H1 (cell line): Measurements from ENCODE around the gene CEBPE. TPM values are rescaled to one million over a fixed set of nuclear protein-coding genes. Genes with fewer than 3 reads are reported as not detected.

Experiments
- CTCF ChIA-PET: fragments of 300-600 bp; sonication (Branson Sonifier 250); formaldehyde crosslinking; loops from one replicate; lab custom pipeline; 2021; ENCODE audit not compliant: partially characterized antibody; lab: Charles Lee
- POLR2A ChIA-PET: fragments of 300-600 bp; sonication (Branson Sonifier 250); formaldehyde crosslinking; loops from one replicate; lab custom pipeline; 2021; ENCODE audit warnings: inconsistent platforms; ENCODE audit not compliant: partially characterized antibody; lab: Charles Lee
- DNase-seq, 2 experiments: peaks; one replicate each; pipeline versions ENCODE4 v3.0.0 to v3.0.0-alpha.2; 2010 to 2022; ENCODE audit warnings: low spot score in 2 of 2, low read depth in 1 of 2, mixed read lengths in 1 of 2
- FAIRE-seq: peaks from 2 replicates; lab custom pipeline; 2011; peaks lifted over from hg19 to GRCh38; lab: Jason Lieb, UNC
- H2AFZ ChIP-seq: 2 replicates; pipeline ENCODE4 v1.8.1; 2012; ENCODE audit warnings: low read length, inconsistent platforms
- H2AK5ac ChIP-seq: 2 replicates; pipeline ENCODE4 v1.6.1; 2013; ENCODE audit warnings: low read depth, low read length
- H2BK120ac ChIP-seq: replicated peaks from 2 replicates; pipeline ENCODE3; 2013; ENCODE audit warnings: low read depth, low read length, inconsistent platforms
- H2BK12ac ChIP-seq: 2 replicates; pipeline ENCODE4 v1.6.1; 2013; ENCODE audit warnings: low read depth, low read length
- H2BK15ac ChIP-seq: 2 replicates; pipeline ENCODE4 v1.6.1; 2013; ENCODE audit warnings: low read length
- H2BK20ac ChIP-seq: 2 replicates; pipeline ENCODE4 v1.6.1; 2013; ENCODE audit warnings: low read length
- H2BK5ac ChIP-seq: 2 replicates; pipeline ENCODE4 v1.6.1; 2013; ENCODE audit warnings: low read depth, low read length
- H3K14ac ChIP-seq: 2 replicates; pipeline ENCODE4 v1.6.1; 2013; ENCODE audit warnings: inconsistent platforms; ENCODE audit not compliant: insufficient read length
- H3K18ac ChIP-seq: 2 replicates; pipeline ENCODE4 v1.6.1; 2013; ENCODE audit warnings: low read length; ENCODE audit errors: extremely low read depth
- H3K23ac ChIP-seq: 2 replicates; pipeline ENCODE4 v1.6.1; 2013; ENCODE audit warnings: inconsistent platforms; ENCODE audit not compliant: insufficient read length
- H3K23me2 ChIP-seq: 2 replicates; pipeline ENCODE4 v1.6.1; 2013; ENCODE audit warnings: low read depth, low read length
- H3K27ac ChIP-seq: 2 replicates; pipeline ENCODE4 v1.6.1; 2011; ENCODE audit warnings: low read depth, low read length, inconsistent platforms
- H3K27me3 ChIP-seq, 4 experiments: replicated peaks in 1 of 4; 1 replicate in 1 of 4; 2 replicates in 3 of 4; pipeline versions ENCODE4 v1.6.1 to v1.8.1; 2011 to 2013; ENCODE audit warnings: low read length in 3 of 4, mild to moderate bottlenecking in 3 of 4, inconsistent platforms in 2 of 4, mixed read lengths in 2 of 4, moderate library complexity in 1 of 4; ENCODE audit not compliant: control insufficient read depth in 3 of 4, insufficient read depth in 3 of 4; ENCODE audit errors: extremely low read depth in 1 of 4
- H3K36me3 ChIP-seq, 4 experiments: 2 replicates each; pipeline versions ENCODE4 v1.6.1 to v1.8.1; 2011 to 2013; ENCODE audit warnings: mild to moderate bottlenecking in 4 of 4, low read length in 3 of 4, moderate library complexity in 2 of 4, control low read depth in 1 of 4, inconsistent platforms in 1 of 4; ENCODE audit not compliant: insufficient read depth in 4 of 4, control insufficient read depth in 2 of 4
- H3K4ac ChIP-seq: replicated peaks from 2 replicates; pipeline ENCODE3; 2013; ENCODE audit warnings: low read length, low read depth, mixed read lengths, inconsistent platforms; ENCODE audit not compliant: insufficient read length
- H3K4me1 ChIP-seq, 4 experiments: replicated peaks in 1 of 4; 1 replicate in 1 of 4; 2 replicates in 3 of 4; pipeline versions ENCODE4 v1.6.1 to v1.8.1; 2011 to 2013; ENCODE audit warnings: low read length in 3 of 4, inconsistent platforms in 2 of 4, mixed read lengths in 1 of 4; ENCODE audit not compliant: insufficient read depth in 4 of 4, control insufficient read depth in 3 of 4
- H3K4me2 ChIP-seq, 2 experiments: 2 replicates each; pipeline versions ENCODE4 v1.6.1 to v1.8.1; 2011 to 2013; ENCODE audit warnings: low read depth in 2 of 2, low read length in 2 of 2, control low read depth in 1 of 2, inconsistent platforms in 1 of 2, mild to moderate bottlenecking in 1 of 2; ENCODE audit not compliant: insufficient read depth in 1 of 2
- H3K4me3 ChIP-seq, 4 experiments: fragments of 200-600, 300-600 bp in 1 of 4; sonication (generic), shearing (Covaris generic), sonication (Bioruptor Twin) in 1 of 4; 2 replicates each; pipeline versions ENCODE4 v1.5.1 to v1.8.1; 2011 to 2016; ENCODE audit warnings: low read length in 4 of 4, low read depth in 3 of 4, control low read depth in 2 of 4, inconsistent platforms in 2 of 4, mild to moderate bottlenecking in 2 of 4, mixed read lengths in 1 of 4, moderate library complexity in 1 of 4; ENCODE audit not compliant: insufficient read depth in 2 of 4; ENCODE audit errors: extremely low read depth in 1 of 4
- H3K56ac ChIP-seq: replicated peaks from 2 replicates; pipeline ENCODE3; 2013; ENCODE audit warnings: low read depth, mild to moderate bottlenecking, mixed read lengths, low read length, inconsistent platforms; ENCODE audit not compliant: insufficient read length
- H3K79me1 ChIP-seq: 2 replicates; pipeline ENCODE4 v1.6.1; 2013; ENCODE audit warnings: low read depth, low read length, control low read depth
- H3K79me2 ChIP-seq, 2 experiments: 2 replicates each; pipeline versions ENCODE4 v1.6.1 to v1.8.1; 2012 to 2013; ENCODE audit warnings: low read length in 2 of 2, mild to moderate bottlenecking in 2 of 2, inconsistent platforms in 1 of 2; ENCODE audit not compliant: insufficient read depth in 2 of 2, control insufficient read depth in 1 of 2
- H3K9ac ChIP-seq, 4 experiments: replicated peaks in 1 of 4; 1 replicate in 1 of 4; 2 replicates in 3 of 4; pipeline versions ENCODE4 v1.6.1 to v1.8.1; 2011 to 2013; ENCODE audit warnings: low read depth in 3 of 4, low read length in 3 of 4, control low read depth in 2 of 4, mild to moderate bottlenecking in 2 of 4, moderate library complexity in 2 of 4, inconsistent platforms in 1 of 4; ENCODE audit errors: extremely low read depth in 1 of 4
- H3K9me3 ChIP-seq, 2 experiments: 2 replicates each; pipeline versions ENCODE4 v1.6.1 to v1.8.1; 2012 to 2013; ENCODE audit warnings: mild to moderate bottlenecking in 2 of 2, moderate library complexity in 2 of 2, control low read depth in 1 of 2, inconsistent platforms in 1 of 2, low read depth in 1 of 2, low read length in 1 of 2, mixed read lengths in 1 of 2; ENCODE audit not compliant: insufficient read depth in 2 of 2
- H4K20me1 ChIP-seq, 2 experiments: replicated peaks in 1 of 2; 2 replicates each; pipeline versions ENCODE3 to v1.8.1; 2011 to 2013; ENCODE audit warnings: inconsistent platforms in 2 of 2, low read length in 2 of 2, mild to moderate bottlenecking in 1 of 2; ENCODE audit not compliant: insufficient read depth in 2 of 2, control insufficient read depth in 1 of 2
- H4K5ac ChIP-seq: 2 replicates; pipeline ENCODE4 v1.6.1; 2013; ENCODE audit warnings: low read length, low read depth, mixed read lengths, inconsistent platforms; ENCODE audit not compliant: insufficient read length
- H4K8ac ChIP-seq: 2 replicates; pipeline ENCODE4 v1.8.0; 2013; ENCODE audit warnings: mild to moderate bottlenecking, moderate library complexity, low read length, inconsistent platforms; ENCODE audit not compliant: insufficient read depth; ENCODE audit errors: extremely low read depth
- H4K91ac ChIP-seq: replicated peaks from 2 replicates; pipeline ENCODE3; 2013; ENCODE audit warnings: low read length, mixed read lengths, inconsistent platforms; ENCODE audit not compliant: insufficient read length
- BCL11A ChIP-seq, 2 experiments: IDR thresholded peaks; one replicate each; pipeline ENCODE4 v1.6.1; 2011; ENCODE audit warnings: low read depth in 2 of 2, low read length in 2 of 2, mild to moderate bottlenecking in 2 of 2
- CHD1 ChIP-seq: IDR thresholded peaks from 2 replicates; pipeline ENCODE4 v1.6.1; 2012; ENCODE audit warnings: low read depth, low read length, improper control_type of control experiment
- EZH2 ChIP-seq: fragments of 200-600 bp; sonication (generic); IDR thresholded peaks from 2 replicates; pipeline ENCODE4 v1.7.1; 2012; ENCODE audit warnings: low read depth, mild to moderate bottlenecking, moderate library complexity, low read length, inconsistent platforms; ENCODE audit not compliant: severe bottlenecking
- GABPA ChIP-seq: IDR thresholded peaks from 2 replicates; pipeline ENCODE4 v1.6.1; 2011; ENCODE audit warnings: mild to moderate bottlenecking, low read length, moderate library complexity, borderline replicate concordance; ENCODE audit not compliant: insufficient read depth
- GTF2F1 ChIP-seq: IDR thresholded peaks from 2 replicates; pipeline ENCODE4 v1.6.1; 2012; ENCODE audit warnings: low read depth, low read length, improper control_type of control experiment, borderline replicate concordance
- HDAC6 ChIP-seq: IDR thresholded peaks from one replicate; pipeline ENCODE4 v1.7.1; 2012; ENCODE audit warnings: low read depth, mild to moderate bottlenecking, inconsistent platforms, low read length, moderate library complexity
- JUN ChIP-seq: IDR thresholded peaks from 2 replicates; pipeline ENCODE4 v1.6.1; 2011; ENCODE audit warnings: low read depth, mild to moderate bottlenecking, improper control_type of control experiment, low read length
- SIRT6 ChIP-seq: IDR thresholded peaks from one replicate; pipeline ENCODE4 v1.7.1; 2012; ENCODE audit warnings: low read length, inconsistent platforms
- SP1 ChIP-seq: IDR thresholded peaks from 2 replicates; pipeline ENCODE4 v1.6.1; 2011; ENCODE audit warnings: low read depth, low read length
- TAF1 ChIP-seq: IDR thresholded peaks from 2 replicates; pipeline ENCODE4 v1.6.1; 2011; ENCODE audit warnings: mild to moderate bottlenecking, low read depth, low read length
- TAF7 ChIP-seq: optimal IDR thresholded peaks from 2 replicates; pipeline ENCODE3; 2011; ENCODE audit warnings: low read depth, mild to moderate bottlenecking, inconsistent platforms, low read length, moderate library complexity, borderline replicate concordance
- TEAD4 ChIP-seq: IDR thresholded peaks from 2 replicates; pipeline ENCODE4 v1.6.1; 2012; ENCODE audit warnings: low read depth, low read length, inconsistent platforms, mixed read lengths
- ZNF274 ChIP-seq: IDR thresholded peaks from 2 replicates; pipeline ENCODE4 v1.7.0; 2012; ENCODE audit warnings: low read length, borderline replicate concordance; ENCODE audit errors: extremely low read depth
- WGBS, 2 experiments: shearing (Covaris generic) in 1 of 2; methylation state at CpG; one replicate each; pipeline versions ENCODE4 v1.1.6 to v1.1.7; 2013 to 2015; ENCODE audit warnings: low lambda C conversion rate in 2 of 2, mixed read lengths in 2 of 2, inconsistent platforms in 1 of 2, low coverage in 1 of 2, missing lambda C conversion rate in 1 of 2; ENCODE audit not compliant: insufficient replicate concordance in 2 of 2, insufficient coverage in 1 of 2, insufficient read length in 1 of 2; ENCODE audit errors: extremely low coverage in 1 of 2, missing lambda C conversion rate in 1 of 2; 5-methylcytosine and 5-hydroxymethylcytosine counted together
- polyA plus RNA-seq, 7 experiments: library from polyadenylated mRNA; depleted of rRNA in 3 of 7; stranded (reverse) in 5 of 7; unstranded in 2 of 7; fragments of >200 nt in 5 of 7; fragments of 200-250 nt in 2 of 7; gene quantifications; 1 replicate in 5 of 7; 2 replicates in 1 of 7; 4 replicates in 1 of 7; pipeline versions ENCODE4 v1.2.1 to v1.2.3, GENCODE V29; 2011 to 2013; ENCODE audit warnings: missing spikeins in 2 of 7, mixed read lengths in 2 of 7
- total RNA-seq: library from RNA; stranded (reverse); fragmentation: NEBNext Ultra II Directional; extraction: Animal tissue kit (Norgen Biotek cat#: 25700); gene quantifications from 2 replicates; pipeline ENCODE4 v1.2.1, GENCODE V29; 2021
- TF ChIP-seq, protein P1 (sequence below): IDR thresholded peaks from 2 replicates; pipeline ENCODE4 v1.6.1; 2012; ENCODE audit warnings: inconsistent platforms

Gene CEBPE
- total and polyA plus RNA-seq, 2 of the 8 experiments (the other 6 are each of a cell fraction or from before 2014, with no cell fraction given): 0.05 TPM; not detected in 1

DNA sequence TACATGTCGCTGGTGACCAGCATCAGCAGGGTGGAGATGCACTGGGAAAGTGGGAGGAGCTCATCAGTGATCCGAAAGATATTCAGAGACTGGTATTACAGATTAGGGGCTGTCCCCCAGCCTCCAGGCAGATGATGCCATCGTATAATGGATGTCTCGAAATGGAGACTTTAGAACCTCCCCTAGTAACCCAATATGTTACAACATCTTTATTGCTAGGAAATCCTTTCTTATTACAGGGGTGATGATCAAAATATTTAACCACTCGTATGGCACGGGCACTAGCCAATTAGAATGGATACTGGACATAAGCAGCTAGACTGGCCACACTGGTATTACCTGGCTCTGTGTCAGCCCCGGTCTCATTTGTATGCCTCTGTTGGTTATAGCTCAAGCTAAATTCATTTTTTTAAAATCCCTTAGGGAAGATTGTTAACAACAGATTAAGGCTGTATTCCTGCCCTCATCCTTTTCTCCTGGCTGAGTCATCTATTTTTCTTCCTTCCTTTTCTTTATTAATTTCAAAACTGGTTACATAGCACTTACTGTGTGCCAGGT, 10.8 kb upstream of the CEBPE start:
- H2AK5ac ChIP-seq: no peak overlapping the region
- POLR2A ChIA-PET: interaction anchor here (1.0 to 2.1 kb wide), 6 partner anchors 9 to 65 kb away, joined by 3 to 6 read pairs (median 3); partner anchors contain the start of genes ACIN1 and C14orf119
- TF ChIP-seq ZNF274 (no peak), SP1 (no peak), EZH2 (no peak), TAF7 (no peak), GABPA (no peak), TAF1 (no peak), TEAD4 (no peak), CHD1 (no peak), HDAC6 (no peak), GTF2F1 (no peak), BCL11A (IDR thresholded peaks at IDR 0.05; ENCODE audit: low read depth in 2 of 2, low read length in 2 of 2) (no peak), JUN (no peak), SIRT6 (no peak)
- TF ChIP-seq, protein P1, sequence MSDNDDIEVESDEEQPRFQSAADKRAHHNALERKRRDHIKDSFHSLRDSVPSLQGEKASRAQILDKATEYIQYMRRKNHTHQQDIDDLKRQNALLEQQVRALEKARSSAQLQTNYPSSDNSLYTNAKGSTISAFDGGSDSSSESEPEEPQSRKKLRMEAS: no peak

More for the DNA sequence above, 10.8 kb upstream of the CEBPE start:
- Histone ChIP-seq H4K20me1 (peaks cover 0 to 2% of the 10 kb centered on the region in 2 experiments), H3K79me1 (no peaks in the 10 kb centered on the region), H3K4me2 (no peak overlapping the region), H3K27me3 (no peaks in the 10 kb centered on the region), H2AFZ (no peak overlapping the region), H3K4ac (no peak overlapping the region), H4K8ac (no peak overlapping the region), H3K4me3 (no peak overlapping the region), H4K5ac (no peak overlapping the region), H2BK5ac (no peak overlapping the region), H3K27ac (no peak overlapping the region), H3K18ac (no peak overlapping the region), H3K4me1 (0 out of 7 replicates have a peak, but pooled peaks cover 0 to 2% (median 0%) of the 10 kb centered on the region in 4 experiments), H2BK15ac (no peak overlapping the region), H3K14ac (no peak overlapping the region), H3K23ac (no peak overlapping the region), H3K23me2 (no peaks in the 10 kb centered on the region), H3K79me2 (no peaks in the 10 kb centered on the region), H2BK20ac (no peak overlapping the region), H2BK120ac (no peak overlapping the region), H3K9ac (no peak overlapping the region), H2BK12ac (no peak overlapping the region), H3K56ac (no peak overlapping the region), H3K9me3 (no peaks in the 10 kb centered on the region), H3K36me3 (peaks cover 15 to 52% (median 23%) of the 10 kb centered on the region in 4 experiments), H4K91ac (no peak overlapping the region)
- CTCF ChIA-PET: interaction anchor here (1.1 to 3.4 kb wide), 5 partner anchors 9 to 165 kb away, joined by 3 to 27 read pairs (median 5); no protein-coding TSS in a partner anchor
- DNase-seq: no peak
- 89% methylated on average over 7 of the region's 7 CpGs; no CpG with 5 or more reads in 1 of the 2 experiments for WGBS, 2 experiments
- no peak for FAIRE-seq
